ENCODE measurements around the gene MS4A4A. TPM values are rescaled to one million over a fixed set of nuclear protein-coding genes. Genes with fewer than 3 reads are reported as not detected.
A peak's percentile ranks its signal among the peaks of the same experiment; 100 is the strongest.

MS4A4A gene
- 10 to 100 TPM in 2 of 3 donors, 1 to 10 TPM in 1; 4.0 to 31.9 (median 20.2) TPM for total RNA-seq
- long read RNA-seq, donor 1, transcript MS4A4A-201 (7 exons, 1,604 nt): major isoform, 15 of 19 reads
- long read RNA-seq, donor 1, partial matches to known transcripts: 2 of 19 reads
- long read RNA-seq, donor 1, other reads (novel, unspliced or antisense): 2 of 19 reads
- long read RNA-seq, donor 2, transcript MS4A4A-201 (7 exons, 1,604 nt): major isoform, 8 of 15 reads
- long read RNA-seq, donor 2, partial matches to known transcripts: 1 of 15 reads
- long read RNA-seq, donor 2, other reads (novel, unspliced or antisense): 0 of 15 reads

DNA sequence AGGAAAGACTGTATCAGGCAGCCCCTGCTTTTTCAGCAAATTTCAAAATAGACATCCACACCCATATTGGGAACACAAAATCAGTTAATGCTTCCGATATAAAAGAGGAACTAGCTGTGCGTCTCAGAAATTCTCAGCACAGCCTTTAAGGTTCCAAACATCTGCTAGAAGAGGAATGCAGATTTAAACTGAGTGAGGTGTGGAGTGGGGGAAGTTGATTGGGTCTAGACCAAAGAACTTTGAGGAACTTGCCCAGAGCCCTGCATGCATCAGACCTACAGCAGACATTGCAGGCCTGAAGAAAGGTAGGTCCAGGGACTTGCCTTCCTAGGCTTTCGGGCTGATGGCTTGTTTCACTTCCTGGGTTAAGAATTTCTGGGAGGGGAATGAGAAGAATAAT is at the start of gene MS4A4A:
Gene MS4A4A (plus strand): TSS at position 255 of the 400 bp plus-strand sequence. CDS start 10 bp downstream, at position 265.
- no peak within 1 kb of the TSS for H3K4me3 ChIP-seq
- ATAC-seq (peak; percentile 54), DNase-seq (peak in 1 of 3 donors; percentile 21)
- H3K36me3 ChIP-seq (ENCODE audit: low read depth): no peaks in the 10 kb centered on the region
- TF ChIP-seq, protein P1, sequence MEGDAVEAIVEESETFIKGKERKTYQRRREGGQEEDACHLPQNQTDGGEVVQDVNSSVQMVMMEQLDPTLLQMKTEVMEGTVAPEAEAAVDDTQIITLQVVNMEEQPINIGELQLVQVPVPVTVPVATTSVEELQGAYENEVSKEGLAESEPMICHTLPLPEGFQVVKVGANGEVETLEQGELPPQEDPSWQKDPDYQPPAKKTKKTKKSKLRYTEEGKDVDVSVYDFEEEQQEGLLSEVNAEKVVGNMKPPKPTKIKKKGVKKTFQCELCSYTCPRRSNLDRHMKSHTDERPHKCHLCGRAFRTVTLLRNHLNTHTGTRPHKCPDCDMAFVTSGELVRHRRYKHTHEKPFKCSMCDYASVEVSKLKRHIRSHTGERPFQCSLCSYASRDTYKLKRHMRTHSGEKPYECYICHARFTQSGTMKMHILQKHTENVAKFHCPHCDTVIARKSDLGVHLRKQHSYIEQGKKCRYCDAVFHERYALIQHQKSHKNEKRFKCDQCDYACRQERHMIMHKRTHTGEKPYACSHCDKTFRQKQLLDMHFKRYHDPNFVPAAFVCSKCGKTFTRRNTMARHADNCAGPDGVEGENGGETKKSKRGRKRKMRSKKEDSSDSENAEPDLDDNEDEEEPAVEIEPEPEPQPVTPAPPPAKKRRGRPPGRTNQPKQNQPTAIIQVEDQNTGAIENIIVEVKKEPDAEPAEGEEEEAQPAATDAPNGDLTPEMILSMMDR (IDR thresholded peaks at IDR 0.05): no peak
- H3K9me3 ChIP-seq: no peaks in the 10 kb centered on the region
- intact Hi-C loops (cut with DNase I, micrococcal nuclease): no loop called here
- H3K4me1 ChIP-seq (ENCODE audit: low read depth): no peaks in the 10 kb centered on the region

DNA sequence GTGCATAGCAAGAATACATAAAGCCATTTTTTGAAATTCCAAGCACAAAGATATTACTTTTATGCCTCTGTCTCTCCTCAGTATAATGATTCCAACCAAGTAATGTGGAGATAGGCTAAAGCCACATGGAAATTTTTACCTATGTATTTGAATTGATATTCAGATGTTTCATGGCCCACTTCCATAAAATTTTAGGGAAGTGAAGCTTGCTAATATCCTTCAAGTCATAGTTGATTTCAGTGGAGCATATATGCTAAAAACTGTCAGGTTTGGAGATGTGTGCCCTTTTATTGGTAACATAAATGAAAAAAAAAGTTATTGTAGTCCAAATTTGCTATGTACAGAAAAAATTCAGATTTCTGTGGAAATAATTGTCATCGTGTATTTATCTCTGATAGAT is 49.8 kb upstream of the MS4A4A start:
- no peaks in the 10 kb centered on the region for H3K4me1 ChIP-seq (ENCODE audit: low read depth)
- TF ChIP-seq, protein P1 (IDR thresholded peaks at IDR 0.05): no peak
- no peak for ATAC-seq
- H3K9me3 ChIP-seq: no peaks in the 10 kb centered on the region
- DNase-seq: no peak
- intact Hi-C loops (cut with DNase I, micrococcal nuclease): no loop called here
- H3K36me3 ChIP-seq (ENCODE audit: low read depth): no peaks in the 10 kb centered on the region
- no peak overlapping the region for H3K4me3 ChIP-seq

DNA sequence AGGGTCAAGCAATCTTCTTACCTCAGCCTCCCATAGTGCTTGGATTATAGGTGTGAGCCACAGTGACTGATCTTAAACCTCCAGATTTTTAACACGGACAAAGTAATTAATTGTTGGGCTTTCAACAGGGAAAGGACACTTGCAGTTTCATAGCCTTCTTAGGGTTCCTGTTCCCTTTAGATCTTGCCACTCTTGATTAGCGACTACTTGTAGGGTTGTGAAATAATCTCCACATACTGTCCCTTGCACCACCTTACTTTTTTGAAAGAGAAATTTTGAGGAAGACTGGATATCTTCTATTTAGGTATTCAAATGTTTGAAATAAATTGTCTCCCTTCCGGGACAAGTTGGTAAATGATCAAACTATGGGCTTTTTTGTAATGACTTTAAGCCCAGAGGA is 45.1 kb upstream of the MS4A4A start:
- TF ChIP-seq, protein P1 (IDR thresholded peaks at IDR 0.05): no peak

DNA sequence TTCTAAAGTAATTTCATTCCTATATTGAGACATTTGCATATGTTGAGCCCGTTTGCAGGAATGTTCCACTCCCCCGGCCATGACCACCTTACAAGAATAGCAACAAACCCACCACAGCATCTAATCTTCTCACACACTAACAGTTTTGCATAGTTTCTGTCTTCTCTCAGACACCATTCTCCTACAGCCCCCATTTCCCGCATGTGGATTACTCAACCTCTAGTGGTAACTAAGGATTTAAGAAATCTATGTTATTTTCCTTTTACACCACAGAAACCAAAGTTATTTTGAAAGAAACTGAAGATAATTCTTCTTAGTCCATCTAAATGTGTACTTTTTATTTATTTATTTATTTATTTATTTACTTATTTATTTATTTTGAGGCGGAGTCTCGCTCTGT is 39.8 kb upstream of the MS4A4A start:
- no peak overlapping the region for H3K4me3 ChIP-seq
- TF ChIP-seq, protein P1 (IDR thresholded peaks at IDR 0.05): no peak
- H3K36me3 ChIP-seq (ENCODE audit: low read depth): no peaks in the 10 kb centered on the region
- ATAC-seq (no peak), DNase-seq (no peak)
- intact Hi-C loops (cut with DNase I, micrococcal nuclease): no loop called here
- no peaks in the 10 kb centered on the region for H3K4me1 ChIP-seq (ENCODE audit: low read depth)
- H3K9me3 ChIP-seq: no peaks in the 10 kb centered on the region

More for the DNA sequence above, 45.1 kb upstream of the MS4A4A start:
- Histone ChIP-seq H3K4me3 (no peak overlapping the region), H3K9me3 (no peaks in the 10 kb centered on the region), H3K36me3 (ENCODE audit: low read depth) (no peaks in the 10 kb centered on the region), H3K4me1 (ENCODE audit: low read depth) (no peaks in the 10 kb centered on the region)
- ATAC-seq (no peak), DNase-seq (no peak)
- intact Hi-C loops (cut with DNase I, micrococcal nuclease): no loop called here

DNA sequence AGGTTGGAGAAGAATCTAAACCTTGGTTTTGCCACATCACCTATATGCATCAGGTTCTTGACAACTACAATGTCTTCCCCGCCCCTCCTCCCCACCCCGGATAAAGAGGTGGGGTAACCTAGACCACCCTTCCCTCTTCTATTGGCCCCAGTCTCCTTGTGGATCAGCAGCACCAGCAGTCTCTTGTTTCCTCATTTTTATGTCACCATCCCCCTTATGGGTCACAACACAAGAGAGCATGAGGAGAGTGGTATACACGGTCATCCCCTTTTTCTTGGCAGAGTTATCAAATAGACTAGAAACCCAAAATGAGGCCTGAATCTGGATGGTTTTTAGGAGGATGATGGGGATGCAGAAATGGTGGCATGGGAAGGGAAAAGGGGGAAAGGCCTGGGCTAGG is 38.7 kb upstream of the MS4A4A start:
- DNase-seq (no peak), ATAC-seq (no peak)
- no peak overlapping the region for H3K4me3 ChIP-seq

More for the DNA sequence above, 38.7 kb upstream of the MS4A4A start:
- Histone ChIP-seq H3K9me3 (no peaks in the 10 kb centered on the region), H3K4me1 (ENCODE audit: low read depth) (no peaks in the 10 kb centered on the region), H3K36me3 (ENCODE audit: low read depth) (no peaks in the 10 kb centered on the region)
- TF ChIP-seq, protein P1 (IDR thresholded peaks at IDR 0.05): no peak
- intact Hi-C loops (cut with DNase I, micrococcal nuclease): no loop called here

Measured in mucosa of descending colon (tissue), 3 donors.